CD4-positive, alpha-beta T cell treated with Interleukin-17A for 4 hours (primary cell): Measurements from ENCODE around the gene KCNH1.
"Not testable (repeated sequence)": the region's sequence is repeated elsewhere in the genome, so short reads cannot be mapped to it uniquely, and the experiment has no call there.

Experiments used
- DNase-seq: peaks from one replicate; pipeline ENCODE4 v3.0.0-alpha.2; 2020; ENCODE audit warnings: mixed read lengths

The KCNH1 gene

DNA sequence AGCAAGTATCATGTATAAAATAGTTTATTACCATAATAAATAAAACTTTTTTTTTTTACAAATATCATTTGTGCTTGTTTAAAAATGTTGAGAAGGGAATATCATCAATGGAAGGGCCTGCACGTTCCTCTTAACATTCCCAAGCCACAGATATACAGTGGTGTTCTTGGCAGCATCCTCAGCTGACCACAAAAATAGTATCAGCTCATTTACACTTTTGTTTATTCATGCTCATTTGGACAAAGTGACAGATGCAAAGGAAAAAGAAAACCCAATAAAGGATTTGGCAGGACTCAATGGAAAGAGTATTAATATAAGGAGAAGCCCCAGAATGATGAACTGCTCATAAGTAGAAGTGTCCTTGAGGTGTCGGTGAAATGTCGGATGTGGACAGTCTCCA, 455.6 kb downstream of the KCNH1 start:
- DNase-seq = no peak

GRCh38 chr1:210677533-210677932, 456.4 kb downstream of the KCNH1 start:
- DNase-seq = no peak

- no peak for DNase-seq
Observed at GRCh38 chr1:210676539-210676938, 457.4 kb downstream of the KCNH1 start.

GRCh38 chr1:210674151-210674550, 459.8 kb downstream of the KCNH1 start:
- no peak for DNase-seq

DNA sequence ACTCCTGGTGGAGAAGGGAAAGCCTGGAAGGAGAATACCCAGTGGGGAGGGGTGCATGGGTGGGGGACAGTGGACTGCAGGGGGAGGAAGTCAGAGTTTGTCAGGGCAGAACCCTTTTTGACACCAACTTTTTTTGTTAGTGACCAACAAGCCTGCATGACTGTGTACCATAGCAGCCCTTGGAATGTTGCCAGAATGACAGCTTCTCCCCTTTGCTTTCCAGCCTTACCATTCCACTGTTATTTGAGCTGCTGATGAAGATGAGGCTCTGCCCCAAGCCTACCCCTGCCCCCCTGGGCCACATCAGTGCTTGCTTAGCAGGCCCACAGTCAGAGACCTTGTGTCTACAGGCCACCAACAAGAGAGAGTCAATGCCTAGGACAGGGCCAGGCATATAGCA, 464.0 kb downstream of the KCNH1 start:
- no peak for DNase-seq

GRCh38 chr1:210663730-210664573, 470.0 kb downstream of the KCNH1 start:
- DNase-seq = no peak

- DNase-seq = no peak
Observed at GRCh38 chr1:210662291-210663050, 471.5 kb downstream of the KCNH1 start.

GRCh38 chr1:210661520-210661919, 472.4 kb downstream of the KCNH1 start:
- DNase-seq = not testable (repeated sequence)

DNA sequence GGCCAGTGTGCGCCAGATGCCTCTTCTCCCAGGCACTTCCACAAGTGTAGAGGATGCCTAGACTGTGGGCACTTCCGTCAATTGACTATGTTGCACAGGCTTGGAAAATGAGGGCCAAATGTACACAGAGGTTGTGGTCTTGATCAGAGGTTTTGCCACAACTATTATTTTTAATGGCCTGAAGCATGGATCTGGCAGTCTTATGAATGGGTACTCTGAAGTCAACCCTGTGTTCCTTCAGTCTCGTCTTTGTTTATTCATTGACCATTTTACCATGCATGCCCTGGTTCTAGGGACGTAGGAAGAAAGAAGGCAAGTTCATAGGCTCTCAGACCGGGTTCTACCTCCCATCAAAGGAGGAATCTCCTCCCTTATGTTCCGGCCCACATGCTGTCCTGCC, 476.1 kb downstream of the KCNH1 start:
- no peak for DNase-seq

DNA sequence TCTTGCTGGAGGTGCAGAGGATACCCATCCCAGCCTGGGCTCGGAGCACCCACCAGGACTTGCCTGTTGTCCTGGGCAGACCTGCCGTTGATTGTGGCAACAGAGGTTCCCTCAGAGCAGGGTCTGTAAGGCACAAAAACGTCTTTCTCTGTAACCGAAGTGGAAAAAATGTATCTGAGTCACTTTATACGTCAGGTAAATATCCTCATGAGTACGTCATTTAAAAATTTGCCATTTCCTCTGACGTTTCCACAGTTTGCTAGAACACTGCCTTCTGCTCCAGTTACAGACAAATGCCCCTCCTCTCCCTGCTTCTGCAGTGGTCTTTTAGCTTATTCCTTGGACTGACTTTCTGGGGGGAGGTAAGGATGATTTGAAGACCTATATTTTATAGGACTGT, 478.4 kb downstream of the KCNH1 start:
- no peak for DNase-seq

DNA sequence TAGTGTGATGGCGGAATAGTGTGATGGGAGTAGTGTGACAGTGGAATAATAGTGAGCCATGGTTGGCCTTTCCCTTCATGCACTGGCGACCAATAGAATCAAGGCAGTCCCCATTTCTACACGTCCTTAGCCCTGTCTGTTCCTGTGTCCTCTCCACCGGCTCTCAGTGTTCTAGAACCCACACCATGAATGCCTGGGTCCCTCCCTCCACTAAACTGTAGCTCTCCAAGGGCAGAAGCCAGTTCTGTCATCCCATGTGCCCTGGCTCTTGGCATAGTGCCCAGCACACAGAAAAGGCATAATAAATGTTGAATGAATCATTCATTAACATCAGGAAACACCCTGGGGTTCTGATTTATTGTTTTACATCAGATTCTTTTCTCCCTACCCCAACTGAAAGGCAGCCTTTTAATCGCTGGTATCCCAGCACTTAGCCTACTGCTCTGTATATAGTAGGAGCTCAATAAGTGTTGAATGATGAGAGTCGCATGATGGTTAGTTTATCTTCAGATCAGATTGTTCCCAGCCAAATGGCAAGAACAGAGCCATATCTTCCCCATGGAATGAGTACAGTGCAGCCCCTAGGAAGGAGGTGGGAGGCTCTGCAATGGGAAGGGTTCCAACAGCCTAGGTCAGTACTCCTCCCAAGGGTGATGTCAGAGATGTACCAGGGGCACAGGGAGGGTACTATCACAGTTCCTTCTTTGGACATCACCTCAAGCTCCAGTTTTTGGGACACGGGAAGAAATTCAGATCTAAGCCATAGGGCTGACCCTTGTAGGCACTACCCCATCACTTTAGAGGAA, 479.6 kb downstream of the KCNH1 start:
- no peak for DNase-seq

DNA sequence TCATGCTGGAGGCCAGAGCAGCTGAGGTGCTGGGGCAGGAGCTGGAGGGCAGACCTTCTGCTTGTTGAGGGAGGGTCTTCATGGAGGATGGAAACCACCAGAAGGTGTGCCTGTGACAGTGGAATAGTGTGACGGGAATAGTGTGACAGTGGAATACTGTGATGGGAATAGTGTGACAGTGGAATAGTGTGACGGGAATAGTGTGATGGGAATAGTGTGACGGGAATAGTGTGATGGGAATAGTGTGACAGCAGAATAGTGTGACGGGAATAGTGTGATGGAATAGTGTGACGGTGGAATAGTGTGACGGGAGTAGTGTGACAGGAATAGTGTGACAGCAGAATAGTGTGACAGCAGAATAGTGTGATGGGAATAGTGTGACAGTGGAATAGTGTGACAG, 480.2 kb downstream of the KCNH1 start:
- DNase-seq = no peak

DNA sequence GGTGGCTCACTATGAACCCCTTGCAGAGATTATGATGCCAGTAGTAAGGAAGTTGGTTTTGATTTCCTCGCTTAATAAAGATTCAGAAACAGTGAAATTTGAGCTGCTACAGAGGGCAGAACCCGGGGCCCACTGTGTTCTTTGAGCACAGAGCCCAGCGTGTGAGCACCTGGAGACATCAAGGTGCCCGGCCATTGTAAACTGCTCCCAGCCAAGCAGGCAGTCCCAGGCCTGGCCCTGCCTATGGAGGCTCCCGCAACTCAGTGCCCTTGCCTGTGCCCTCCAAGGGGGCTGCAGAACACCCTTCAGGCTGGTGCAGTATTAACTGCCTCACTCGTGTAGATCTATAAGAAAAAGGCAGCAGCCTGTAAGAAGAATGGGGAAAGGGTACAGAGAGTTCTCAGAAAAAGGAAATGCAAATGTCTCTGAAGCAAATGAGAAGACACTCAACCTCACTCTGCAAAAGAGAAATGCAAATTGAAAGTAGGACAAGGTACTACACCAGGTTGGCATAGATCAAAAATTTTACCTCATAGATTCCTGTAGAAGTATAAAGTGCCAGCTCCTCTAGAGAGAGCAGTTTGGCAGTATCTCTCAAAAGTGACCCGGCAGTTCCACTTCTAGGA, 481.5 kb downstream of the KCNH1 start:
- DNase-seq = no peak

- no peak for DNase-seq
Observed at GRCh38 chr1:210650403-210650802, 483.5 kb downstream of the KCNH1 start.

DNA sequence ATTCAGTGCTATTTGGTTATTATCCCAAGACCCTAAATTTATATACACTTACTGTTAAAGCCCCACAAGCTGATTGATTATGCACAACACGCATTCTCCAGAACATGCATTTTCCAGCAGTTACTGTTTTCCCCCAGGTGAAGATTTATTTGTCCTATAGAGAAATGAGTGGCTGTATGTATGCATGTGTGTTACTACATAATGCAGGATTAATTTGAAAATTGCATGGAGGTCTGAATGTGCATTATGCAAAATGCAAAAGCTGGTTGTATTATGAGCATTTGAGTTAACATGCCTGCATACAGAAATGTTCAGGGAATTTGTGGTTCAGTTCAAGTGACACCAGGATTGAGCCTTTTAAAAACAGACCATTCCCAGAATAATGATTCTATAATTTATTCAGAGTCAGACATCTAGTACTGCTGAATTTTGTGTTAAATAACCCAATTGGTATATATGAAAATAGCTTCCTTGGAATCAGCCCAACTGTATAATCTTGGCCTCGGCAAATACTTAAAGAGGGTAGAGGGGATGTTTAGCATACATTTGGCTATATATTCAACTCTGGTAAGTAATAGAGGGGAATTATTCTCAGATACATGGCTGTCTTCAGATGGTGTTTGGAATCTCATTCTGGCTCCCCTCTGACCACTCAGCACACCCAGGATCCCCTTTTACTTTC, 485.2 kb downstream of the KCNH1 start:
- no peak for DNase-seq

DNA sequence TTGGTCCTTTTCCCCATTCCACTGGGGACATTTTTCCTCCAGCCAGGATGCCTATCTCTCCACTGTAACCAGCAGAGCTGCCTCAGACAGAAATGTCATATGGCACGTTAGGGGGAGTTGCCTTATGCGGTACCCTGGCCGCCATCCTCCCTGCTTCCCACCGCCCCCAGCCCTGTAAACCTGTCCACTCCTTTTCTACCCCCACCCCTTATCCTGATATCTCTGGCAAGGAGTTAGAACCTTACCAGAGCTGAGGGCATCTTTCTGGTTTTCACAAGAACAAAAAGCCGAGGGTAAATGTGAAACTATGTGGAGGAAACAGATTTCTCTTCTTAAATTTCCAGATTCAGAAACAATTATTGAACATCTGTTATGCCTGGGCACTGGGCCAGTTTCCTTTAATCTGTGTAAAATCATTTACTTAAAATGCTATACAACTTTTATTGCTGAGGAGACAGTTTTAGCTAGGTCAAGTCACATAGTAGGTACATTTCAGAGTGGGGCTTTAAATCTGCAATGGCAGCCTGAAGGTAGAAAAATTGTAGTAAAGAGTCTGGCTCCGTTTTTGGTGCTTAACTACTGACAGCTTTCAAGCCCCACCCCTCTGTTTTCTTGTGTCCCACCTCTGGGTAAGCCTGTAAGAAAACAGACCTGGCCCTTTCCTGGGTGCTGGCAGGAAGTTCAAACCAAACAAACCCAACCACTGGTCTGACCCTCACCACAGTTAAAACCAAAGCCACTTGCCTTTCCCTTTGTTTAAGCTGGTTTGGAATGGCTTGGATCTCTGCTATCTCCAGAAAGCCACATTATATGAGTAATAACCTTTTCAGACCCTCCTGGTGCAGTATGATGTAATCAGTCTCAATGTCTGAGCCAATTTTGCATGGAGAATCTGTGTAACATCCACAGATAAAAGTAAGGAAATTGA, 486.3 kb downstream of the KCNH1 start:
- DNase-seq = no peak

GRCh38 chr1:210646258-210646616, 487.7 kb downstream of the KCNH1 start:
- no peak for DNase-seq

- no peak for DNase-seq
Observed at GRCh38 chr1:210645582-210646257, 488.2 kb downstream of the KCNH1 start.

- no peak for DNase-seq
Observed at GRCh38 chr1:210641582-210641981, 492.4 kb downstream of the KCNH1 start.

DNA sequence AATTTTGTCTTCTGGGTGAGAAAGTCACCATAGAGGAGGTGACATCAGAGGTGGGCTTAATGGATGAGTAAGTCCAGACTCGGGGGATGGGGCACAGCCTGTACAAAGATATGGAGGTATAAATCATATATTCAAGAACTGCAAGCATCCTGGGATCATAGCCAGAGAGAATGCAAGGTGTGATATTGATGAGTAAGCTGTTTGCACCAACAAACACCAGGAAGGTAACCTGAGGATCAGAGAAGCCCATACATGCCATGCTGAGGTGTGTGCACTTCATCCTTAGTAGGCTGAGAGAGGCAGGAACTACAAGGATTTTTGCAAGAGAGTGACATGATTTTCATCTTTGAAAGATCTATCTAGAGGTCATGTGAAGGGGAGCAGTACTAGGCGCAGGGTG, 498.8 kb downstream of the KCNH1 start:
- DNase-seq = no peak

GRCh38 chr1:210633636-210634035, 500.3 kb downstream of the KCNH1 start:
- DNase-seq = no peak
